Activated naive CD4-positive, alpha-beta T cell treated with anti-CD3 and anti-CD28 coated beads for 36 hours (primary cell): ENCODE results near the gene WNT2B. TPM values are rescaled to one million over a fixed set of nuclear protein-coding genes. Genes with fewer than 3 reads are reported as not detected.

Experiments used
- CTCF ChIA-PET: fragments of 350-600 bp; sonication (Branson Sonifier 250); formaldehyde crosslinking; loops from one replicate; lab custom pipeline; 2021; ENCODE audit warnings: antibody characterized with exemption; lab: Charles Lee
- DNase-seq: peaks from one replicate; pipeline ENCODE4 v3.0.0-alpha.2; 2020
- H3K27ac Mint-ChIP-seq: one replicate; pipeline ENCODE4 v1.8.0; 2021; ENCODE audit warnings: mild to moderate bottlenecking, mixed read lengths
- H3K27me3 Mint-ChIP-seq: one replicate; pipeline ENCODE4 v1.8.0; 2021; ENCODE audit warnings: low read depth, mixed read lengths
- H3K36me3 Mint-ChIP-seq: one replicate; pipeline ENCODE4 v1.8.0; 2021; ENCODE audit warnings: low read depth, mixed read lengths
- H3K4me1 Mint-ChIP-seq: one replicate; pipeline ENCODE4 v1.8.0; 2021; ENCODE audit warnings: low read depth, mixed read lengths
- H3K4me3 Mint-ChIP-seq: one replicate; pipeline ENCODE4 v1.8.0; 2021; ENCODE audit warnings: mild to moderate bottlenecking, moderate library complexity, mixed read lengths
- H3K9me3 Mint-ChIP-seq: one replicate; pipeline ENCODE4 v1.8.0; 2021; ENCODE audit warnings: mixed read lengths
- intact Hi-C: fragments of 100-400 bp; cut with micrococcal nuclease; formaldehyde crosslinking; loops from one replicate; pipeline ENCODE4 v1.15.1; 2023
- total RNA-seq, 2 experiments: library from RNA; stranded (reverse); gene quantifications; one replicate each; pipeline ENCODE4 v1.2.3, GENCODE V29; 2021

Gene WNT2B
- total RNA-seq, 2 experiments from 2014 or later: 0.12 TPM; not detected in 1

DNA sequence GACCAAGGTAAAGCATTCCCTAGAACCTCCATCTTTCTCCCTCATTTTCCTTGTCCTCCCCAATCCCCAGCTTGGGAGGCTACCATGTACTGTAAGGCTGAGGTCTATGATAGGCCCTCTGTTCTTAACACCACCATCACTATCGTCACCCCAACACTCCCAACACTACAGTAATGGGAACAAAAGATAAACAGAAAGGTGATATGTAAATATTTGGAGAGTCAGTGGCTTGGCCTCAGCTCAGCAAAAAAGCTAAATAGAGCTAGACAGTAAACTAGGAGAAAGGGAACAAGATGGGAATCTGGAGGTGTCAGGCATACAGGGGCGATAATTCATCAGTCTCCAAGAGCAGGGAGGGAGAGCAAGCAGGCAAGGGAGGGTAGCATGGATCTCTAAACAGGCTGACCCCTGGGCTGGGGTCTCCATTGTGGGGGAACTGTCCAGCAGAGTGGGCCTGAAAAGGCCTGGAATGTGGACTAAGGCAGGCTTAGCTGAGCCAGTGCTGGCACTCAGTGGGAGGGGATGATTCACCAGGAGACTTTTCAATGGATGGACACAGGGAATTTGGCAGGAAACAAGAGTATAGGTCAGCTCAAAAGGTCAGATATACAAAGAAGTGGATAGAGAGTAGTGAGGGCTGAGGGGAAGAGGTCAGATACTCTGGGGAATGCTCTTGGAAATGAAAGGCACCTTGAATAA, 6.7 kb downstream of the WNT2B start:
- Mint-ChIP-seq H3K27me3 (no peaks in the 10 kb centered on the region), H3K9me3 (no peaks in the 10 kb centered on the region), H3K4me3 (no peak overlapping the region), H3K36me3 (no peaks in the 10 kb centered on the region), H3K27ac (no peak overlapping the region), H3K4me1 (no peaks in the 10 kb centered on the region)
- no peak for DNase-seq
- intact Hi-C loops: no loop called here
- CTCF ChIA-PET: no interaction called here

DNA sequence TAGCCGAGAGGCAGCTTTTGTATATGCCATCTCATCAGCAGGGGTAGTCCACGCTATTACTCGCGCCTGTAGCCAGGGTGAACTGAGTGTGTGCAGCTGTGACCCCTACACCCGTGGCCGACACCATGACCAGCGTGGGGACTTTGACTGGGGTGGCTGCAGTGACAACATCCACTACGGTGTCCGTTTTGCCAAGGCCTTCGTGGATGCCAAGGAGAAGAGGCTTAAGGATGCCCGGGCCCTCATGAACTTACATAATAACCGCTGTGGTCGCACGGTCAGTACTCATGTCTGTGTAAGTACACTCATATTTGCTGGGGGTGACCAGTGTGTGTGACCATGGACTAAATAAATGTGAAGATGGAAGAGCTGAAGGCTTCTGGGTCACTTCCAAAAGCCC, 7.4 kb downstream of the WNT2B start:
- Mint-ChIP-seq H3K27me3 (no peaks in the 10 kb centered on the region), H3K9me3 (no peaks in the 10 kb centered on the region), H3K4me1 (no peaks in the 10 kb centered on the region), H3K36me3 (no peaks in the 10 kb centered on the region), H3K4me3 (no peak overlapping the region), H3K27ac (no peak overlapping the region)
- CTCF ChIA-PET: no interaction called here
- intact Hi-C loops: no loop called here
- no peak for DNase-seq

DNA sequence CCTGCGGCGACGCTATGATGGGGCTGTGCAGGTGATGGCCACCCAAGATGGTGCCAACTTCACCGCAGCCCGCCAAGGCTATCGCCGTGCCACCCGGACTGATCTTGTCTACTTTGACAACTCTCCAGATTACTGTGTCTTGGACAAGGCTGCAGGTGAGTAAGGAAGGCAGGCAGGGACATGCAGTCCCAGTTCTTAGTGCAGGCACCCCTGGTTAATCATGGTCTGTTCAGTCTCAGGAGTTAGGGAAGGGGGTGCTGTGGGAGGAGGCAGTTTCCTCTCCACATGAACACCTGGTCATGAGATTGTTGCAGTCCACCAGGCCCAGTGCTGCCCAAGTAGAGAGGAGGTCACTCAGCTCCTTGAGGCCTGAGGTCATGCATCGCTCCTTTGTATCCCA, 8.5 kb downstream of the WNT2B start:
- no peak overlapping the region for H3K4me3 Mint-ChIP-seq
- H3K27ac Mint-ChIP-seq: no peak overlapping the region
- DNase-seq: no peak
- CTCF ChIA-PET: no interaction called here
- no peaks in the 10 kb centered on the region for H3K27me3 Mint-ChIP-seq
- H3K36me3 Mint-ChIP-seq: no peaks in the 10 kb centered on the region
- intact Hi-C loops: no loop called here
- H3K4me1 Mint-ChIP-seq: no peaks in the 10 kb centered on the region
- H3K9me3 Mint-ChIP-seq: no peaks in the 10 kb centered on the region

DNA sequence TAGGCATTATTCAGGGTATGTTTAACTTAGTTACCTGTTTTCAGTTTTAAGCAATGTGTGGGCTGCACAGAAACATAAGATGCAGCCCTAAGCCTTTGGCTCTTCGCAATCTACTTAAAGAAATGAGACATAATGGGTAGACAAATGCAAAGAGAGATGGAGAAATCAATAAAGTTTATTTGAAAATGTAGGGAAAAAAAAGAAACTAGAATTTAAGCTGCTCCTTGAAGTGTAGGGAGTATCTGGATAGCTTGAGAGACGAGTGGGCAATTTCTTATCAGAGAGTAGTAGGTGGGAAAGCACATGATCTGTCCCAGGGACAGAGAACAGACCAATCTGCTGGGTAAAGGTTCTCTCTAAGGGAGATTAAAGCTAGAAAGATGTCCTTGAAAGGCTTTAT, 8.9 kb downstream of the WNT2B start:
- H3K4me3 Mint-ChIP-seq: no peak overlapping the region
- CTCF ChIA-PET: no interaction called here
- intact Hi-C loops: no loop called here
- H3K9me3 Mint-ChIP-seq: no peaks in the 10 kb centered on the region
- no peaks in the 10 kb centered on the region for H3K27me3 Mint-ChIP-seq
- H3K4me1 Mint-ChIP-seq: no peaks in the 10 kb centered on the region
- no peaks in the 10 kb centered on the region for H3K36me3 Mint-ChIP-seq
- H3K27ac Mint-ChIP-seq: no peak overlapping the region
- no peak for DNase-seq

DNA sequence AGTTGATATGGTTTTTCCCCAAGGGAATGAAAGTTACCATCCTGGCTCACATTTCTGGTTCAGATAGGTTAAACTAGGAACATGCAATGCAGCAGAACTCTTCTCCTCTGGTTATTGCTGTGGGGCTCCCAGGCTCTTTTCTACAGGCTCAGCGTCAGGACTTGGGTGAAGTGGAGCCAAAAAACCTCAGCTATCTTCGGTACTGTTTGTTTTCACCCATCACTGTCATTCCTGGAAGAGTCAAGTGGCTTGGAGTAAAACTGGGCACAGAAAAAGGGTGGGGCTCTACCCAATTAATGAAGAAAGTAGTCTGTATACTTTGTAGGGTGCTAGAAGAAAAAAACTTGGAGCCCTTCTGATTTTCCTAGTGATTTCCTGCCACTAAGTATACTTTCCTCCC, 9.4 kb downstream of the WNT2B start:
- Mint-ChIP-seq H3K27me3 (no peaks in the 10 kb centered on the region), H3K27ac (no peak overlapping the region), H3K4me1 (no peaks in the 10 kb centered on the region), H3K9me3 (no peaks in the 10 kb centered on the region), H3K36me3 (no peaks in the 10 kb centered on the region), H3K4me3 (no peak overlapping the region)
- intact Hi-C loops: no loop called here
- CTCF ChIA-PET: no interaction called here
- no peak for DNase-seq

DNA sequence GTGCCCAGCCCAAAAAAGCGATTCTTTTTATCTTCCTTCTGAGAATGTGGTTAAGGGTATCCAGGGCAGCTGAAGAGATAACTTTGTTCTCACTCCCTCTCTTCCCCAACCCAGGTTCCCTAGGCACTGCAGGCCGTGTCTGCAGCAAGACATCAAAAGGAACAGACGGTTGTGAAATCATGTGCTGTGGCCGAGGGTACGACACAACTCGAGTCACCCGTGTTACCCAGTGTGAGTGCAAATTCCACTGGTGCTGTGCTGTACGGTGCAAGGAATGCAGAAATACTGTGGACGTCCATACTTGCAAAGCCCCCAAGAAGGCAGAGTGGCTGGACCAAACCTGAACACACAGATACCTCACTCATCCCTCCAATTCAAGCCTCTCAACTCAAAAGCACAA, 11.4 kb downstream of the WNT2B start:
- Mint-ChIP-seq H3K4me3 (no peak overlapping the region), H3K9me3 (no peaks in the 10 kb centered on the region), H3K27ac (no peak overlapping the region), H3K27me3 (no peaks in the 10 kb centered on the region), H3K4me1 (no peaks in the 10 kb centered on the region), H3K36me3 (no peaks in the 10 kb centered on the region)
- intact Hi-C loops: no loop called here
- DNase-seq: no peak
- CTCF ChIA-PET: no interaction called here

DNA sequence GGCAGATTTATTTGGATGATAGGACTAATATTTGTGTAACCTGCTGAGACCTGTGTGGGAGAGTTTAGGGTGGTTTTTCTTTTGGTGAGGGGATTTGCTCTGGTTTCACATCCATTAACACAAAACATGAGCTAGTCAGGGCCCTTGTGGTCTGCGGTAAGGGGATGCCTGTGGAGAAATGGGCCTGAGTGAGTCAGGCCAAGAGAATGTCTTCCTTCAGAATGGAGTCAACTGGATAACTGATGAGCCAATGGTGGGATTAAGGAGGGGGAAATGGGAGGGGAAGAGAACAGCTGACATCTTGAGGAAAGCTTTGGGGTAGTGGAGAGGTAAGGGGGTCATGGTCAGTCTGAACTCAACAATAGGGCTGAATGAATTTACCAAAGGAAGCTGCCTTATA, 13.9 kb downstream of the WNT2B start:
- Mint-ChIP-seq H3K9me3 (no peaks in the 10 kb centered on the region), H3K4me3 (no peak overlapping the region), H3K36me3 (no peaks in the 10 kb centered on the region), H3K27me3 (no peaks in the 10 kb centered on the region), H3K27ac (no peak overlapping the region), H3K4me1 (no peaks in the 10 kb centered on the region)
- intact Hi-C loops: no loop called here
- CTCF ChIA-PET: interaction anchor here (0.6 to 0.9 kb wide), 3 partner anchors 8 to 550 kb away, joined by 3 read pairs; partner anchors contain the start of gene LRIG2
- no peak for DNase-seq

DNA sequence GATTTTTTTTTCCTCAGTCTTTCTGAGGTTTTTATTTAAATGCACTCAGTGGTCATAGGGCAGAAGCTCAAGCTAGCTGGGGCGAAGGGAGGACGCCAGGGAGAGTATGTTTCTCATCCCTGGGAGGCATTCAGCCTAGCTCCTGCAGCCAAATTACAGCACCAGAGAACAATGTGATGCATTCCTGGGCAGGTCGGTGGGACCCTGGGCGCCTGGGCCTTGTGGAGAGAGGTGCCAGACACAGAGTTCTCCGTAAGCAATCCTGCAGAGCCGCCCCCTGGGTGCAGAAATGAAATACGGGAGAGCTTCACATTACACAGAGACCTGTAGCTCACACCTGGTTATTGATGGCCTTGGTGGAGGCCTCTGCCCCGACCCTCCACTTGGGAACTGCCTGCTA, 15.5 kb downstream of the WNT2B start:
- CTCF ChIA-PET: no interaction called here
- Mint-ChIP-seq H3K36me3 (peaks cover 2% of the 10 kb centered on the region), H3K9me3 (no peaks in the 10 kb centered on the region), H3K27me3 (no peaks in the 10 kb centered on the region), H3K27ac (no peak overlapping the region), H3K4me3 (no peak overlapping the region), H3K4me1 (no peaks in the 10 kb centered on the region)
- intact Hi-C loops: no loop called here
- DNase-seq: no peak

DNA sequence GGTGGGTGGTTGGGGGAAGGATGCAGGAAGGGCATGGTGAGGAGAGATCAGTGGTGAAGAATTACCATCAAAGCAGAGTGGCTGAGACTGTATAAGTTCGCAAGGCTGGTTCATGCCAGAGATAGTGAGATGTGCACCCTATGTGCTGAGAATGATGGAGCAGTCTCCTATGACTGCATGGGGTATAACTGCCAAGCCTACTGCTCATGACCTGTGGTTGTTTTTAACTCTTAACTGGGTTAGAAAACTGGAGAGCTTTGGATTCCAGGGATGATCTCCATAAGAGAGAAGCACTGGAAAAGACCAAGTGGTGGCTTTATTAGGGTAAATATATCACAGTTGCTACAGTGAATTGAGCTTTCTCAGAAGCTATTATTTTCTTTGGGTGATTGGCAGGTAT, 16.2 kb downstream of the WNT2B start:
- peaks cover 2% of the 10 kb centered on the region for H3K36me3 Mint-ChIP-seq
- no peaks in the 10 kb centered on the region for H3K27me3 Mint-ChIP-seq
- intact Hi-C loops: no loop called here
- H3K4me3 Mint-ChIP-seq: no peak overlapping the region
- no peak for DNase-seq
- H3K27ac Mint-ChIP-seq: no peak overlapping the region
- no peaks in the 10 kb centered on the region for H3K4me1 Mint-ChIP-seq
- H3K9me3 Mint-ChIP-seq: no peaks in the 10 kb centered on the region
- CTCF ChIA-PET: no interaction called here

DNA sequence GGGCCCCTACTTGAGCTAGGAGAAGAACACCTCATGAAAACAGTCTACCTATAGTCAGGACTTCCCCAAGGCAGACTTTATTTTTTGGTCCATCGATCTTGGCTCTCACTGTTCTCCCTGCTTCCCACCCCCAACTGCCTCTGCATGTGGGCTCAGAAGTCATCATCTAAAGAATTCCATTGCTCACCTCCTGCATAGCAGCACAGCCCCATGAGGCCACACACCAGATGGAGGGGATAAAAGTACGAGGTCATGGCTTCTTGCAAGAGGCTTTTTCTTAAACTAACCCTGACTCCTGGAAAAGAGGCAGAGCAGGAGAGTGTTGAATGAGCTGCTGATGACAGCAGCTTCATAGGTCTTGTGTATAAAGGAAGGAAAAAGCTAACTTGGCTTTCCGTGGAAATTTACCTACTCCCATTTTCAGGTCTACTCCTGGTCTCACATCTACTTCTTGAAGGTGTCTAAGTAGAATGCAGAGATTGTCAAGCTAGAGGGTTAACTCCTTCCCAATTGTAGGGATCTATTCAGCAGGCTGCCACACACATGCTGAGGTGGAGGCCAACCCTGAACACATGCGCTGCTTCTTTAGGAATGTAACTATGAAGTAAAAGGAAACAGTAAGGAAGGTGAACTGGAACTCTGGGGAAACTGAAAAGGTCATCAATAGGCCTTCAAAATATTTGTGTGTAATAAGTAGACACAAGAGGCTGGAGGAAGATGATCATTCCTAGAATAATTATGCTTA, 18.7 kb downstream of the WNT2B start:
- Mint-ChIP-seq H3K9me3 (no peaks in the 10 kb centered on the region), H3K27ac (no peak overlapping the region), H3K4me1 (no peaks in the 10 kb centered on the region), H3K36me3 (peaks cover 2% of the 10 kb centered on the region), H3K4me3 (no peak overlapping the region), H3K27me3 (no peaks in the 10 kb centered on the region)
- DNase-seq: no peak
- CTCF ChIA-PET: interaction anchor here (0.7 kb wide), 1 partner anchor 365 kb away, joined by 3 read pairs; no protein-coding TSS in a partner anchor
- intact Hi-C loops: no loop called here

DNA sequence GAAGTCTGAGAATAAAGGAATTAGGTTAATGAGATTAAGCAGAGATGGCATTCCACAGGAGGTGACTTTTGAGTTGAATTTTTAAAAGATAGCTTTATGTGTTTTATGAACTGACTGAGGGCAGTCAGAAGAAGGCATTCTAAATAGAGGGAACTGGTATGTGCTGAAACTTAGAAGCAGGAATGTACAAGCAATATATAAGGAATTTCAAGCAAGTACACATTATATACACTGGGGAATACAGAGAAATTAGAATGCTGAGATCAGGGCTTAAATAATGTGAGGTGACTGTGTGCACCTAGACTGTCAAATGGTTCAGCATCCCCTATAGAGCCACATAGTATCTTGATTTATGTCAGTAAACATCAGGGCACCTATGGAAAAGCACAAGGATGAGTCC, 19.3 kb downstream of the WNT2B start:
- H3K27me3 Mint-ChIP-seq: no peaks in the 10 kb centered on the region
- no peak for DNase-seq
- CTCF ChIA-PET: no interaction called here
- H3K27ac Mint-ChIP-seq: no peak overlapping the region
- H3K36me3 Mint-ChIP-seq: peaks cover 2% of the 10 kb centered on the region
- H3K4me3 Mint-ChIP-seq: no peak overlapping the region
- intact Hi-C loops: no loop called here
- no peaks in the 10 kb centered on the region for H3K4me1 Mint-ChIP-seq
- H3K9me3 Mint-ChIP-seq: no peaks in the 10 kb centered on the region

DNA sequence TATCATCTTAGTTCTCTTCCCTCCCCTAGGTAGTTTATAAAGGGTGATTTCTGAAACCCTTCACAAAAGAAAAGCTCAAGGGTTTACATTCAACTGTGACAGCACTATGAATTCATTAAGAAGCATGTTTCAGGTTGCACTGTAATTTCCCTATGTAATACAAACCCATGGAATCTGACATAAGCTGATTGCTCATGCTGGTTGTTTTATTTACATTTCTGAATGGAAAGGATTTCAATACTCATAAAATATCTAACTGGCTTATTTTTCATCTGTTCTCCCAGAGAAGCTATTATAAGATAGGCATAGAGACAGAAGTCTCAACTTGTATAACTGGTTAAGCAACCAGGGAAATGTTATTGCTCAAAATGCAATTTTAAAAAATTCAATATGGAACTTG, 20.5 kb downstream of the WNT2B start:
- intact Hi-C loops: no loop called here
- CTCF ChIA-PET: no interaction called here
- H3K9me3 Mint-ChIP-seq: no peaks in the 10 kb centered on the region
- no peaks in the 10 kb centered on the region for H3K4me1 Mint-ChIP-seq
- H3K4me3 Mint-ChIP-seq: no peak overlapping the region
- peaks cover 4% of the 10 kb centered on the region for H3K36me3 Mint-ChIP-seq
- no peak for DNase-seq
- no peak overlapping the region for H3K27ac Mint-ChIP-seq
- no peaks in the 10 kb centered on the region for H3K27me3 Mint-ChIP-seq

DNA sequence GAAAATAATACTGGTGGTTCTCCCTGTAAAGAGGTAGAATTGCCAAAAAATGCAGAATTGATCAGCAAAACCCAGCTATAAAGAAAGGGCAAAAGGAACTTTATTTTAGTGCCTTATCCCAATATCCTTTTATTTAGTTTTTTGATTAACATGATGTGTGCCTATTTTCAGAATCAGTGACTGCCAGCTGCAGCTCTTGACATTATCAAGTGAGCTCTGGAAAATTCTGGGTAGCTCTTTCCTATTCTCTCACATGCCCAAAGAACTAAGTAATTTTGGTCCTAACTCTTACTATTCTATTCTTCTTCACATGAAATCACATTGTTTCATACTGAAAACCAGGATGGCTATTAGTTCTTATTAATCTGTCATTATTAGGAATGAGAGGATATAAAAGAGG, 22.1 kb downstream of the WNT2B start:
- no peak for DNase-seq
- no peaks in the 10 kb centered on the region for H3K4me1 Mint-ChIP-seq
- no peaks in the 10 kb centered on the region for H3K9me3 Mint-ChIP-seq
- intact Hi-C loops: no loop called here
- H3K27me3 Mint-ChIP-seq: no peaks in the 10 kb centered on the region
- no peak overlapping the region for H3K4me3 Mint-ChIP-seq
- CTCF ChIA-PET: interaction anchor here (1.2 kb wide), 1 partner anchor 9 kb away, joined by 3 read pairs; no protein-coding TSS in a partner anchor
- no peak overlapping the region for H3K27ac Mint-ChIP-seq
- peaks cover 4% of the 10 kb centered on the region for H3K36me3 Mint-ChIP-seq
